Stimulated activated CD8-positive, alpha-beta memory T cell treated with anti-CD3 and anti-CD28 coated beads, Interleukin-12 subunit alpha, Interleukin-12 subunit beta, amount 100 ng/mL, for 1 hour (primary cell): ENCODE results near the gene DHCR24.
"Not testable (repeated sequence)": the region's sequence is repeated elsewhere in the genome, so short reads cannot be mapped to it uniquely, and the experiment has no call there.

Experiments used
- DNase-seq: peaks from one replicate; pipeline ENCODE4 v3.0.0-alpha.2; 2020; ENCODE audit warnings: low read depth

Gene DHCR24

GRCh38 chr1:54888080-54888733, 1.2 kb upstream of the DHCR24 start:
- no peak for DNase-seq

- no peak for DNase-seq
Measured at GRCh38 chr1:54887665-54888071, 673 bp upstream of the DHCR24 start.

GRCh38 chr1:54885807-54886723, 930 bp downstream of the DHCR24 start:
- no peak for DNase-seq

- no peak for DNase-seq
Measured at GRCh38 chr1:54885237-54885679, 1.7 kb downstream of the DHCR24 start.

GRCh38 chr1:54884768-54885167, 2.2 kb downstream of the DHCR24 start:
- no peak for DNase-seq

- no peak for DNase-seq
Measured at GRCh38 chr1:54884135-54884586, 2.8 kb downstream of the DHCR24 start.

- DNase-seq = no peak
Measured at GRCh38 chr1:54883349-54884102, 3.5 kb downstream of the DHCR24 start.

- no peak for DNase-seq
Measured at GRCh38 chr1:54882519-54882918, 4.5 kb downstream of the DHCR24 start.

GRCh38 chr1:54881604-54882003, 5.4 kb downstream of the DHCR24 start:
- not testable (repeated sequence) for DNase-seq

GRCh38 chr1:54879872-54880271, 7.1 kb downstream of the DHCR24 start:
- DNase-seq = no peak

- DNase-seq = no peak
Measured at GRCh38 chr1:54876814-54877213, 10.2 kb downstream of the DHCR24 start.

GRCh38 chr1:54875000-54875399, 12.0 kb downstream of the DHCR24 start:
- no peak for DNase-seq

GRCh38 chr1:54874079-54874830, 12.7 kb downstream of the DHCR24 start:
- no peak for DNase-seq

- no peak for DNase-seq
Measured at GRCh38 chr1:54872036-54872331, 15.0 kb downstream of the DHCR24 start.

GRCh38 chr1:54871275-54872035, 15.5 kb downstream of the DHCR24 start:
- DNase-seq = no peak

GRCh38 chr1:54870869-54871268, 16.1 kb downstream of the DHCR24 start:
- DNase-seq = no peak

GRCh38 chr1:54869173-54869851, 17.7 kb downstream of the DHCR24 start:
- DNase-seq = no peak

- no peak for DNase-seq
Measured at GRCh38 chr1:54867717-54868057, 19.3 kb downstream of the DHCR24 start.

- no peak for DNase-seq
Measured at GRCh38 chr1:54866801-54867716, 19.9 kb downstream of the DHCR24 start.
